Measurements from ENCODE around the gene ATL1.
"Not testable (repeated sequence)": the region's sequence is repeated elsewhere in the genome, so short reads cannot be mapped to it uniquely, and the experiment has no call there.

The ATL1 gene

GRCh38 chr14:50664579-50664978, 104.6 kb downstream of the ATL1 start:
- not testable (repeated sequence) for DNase-seq

DNA sequence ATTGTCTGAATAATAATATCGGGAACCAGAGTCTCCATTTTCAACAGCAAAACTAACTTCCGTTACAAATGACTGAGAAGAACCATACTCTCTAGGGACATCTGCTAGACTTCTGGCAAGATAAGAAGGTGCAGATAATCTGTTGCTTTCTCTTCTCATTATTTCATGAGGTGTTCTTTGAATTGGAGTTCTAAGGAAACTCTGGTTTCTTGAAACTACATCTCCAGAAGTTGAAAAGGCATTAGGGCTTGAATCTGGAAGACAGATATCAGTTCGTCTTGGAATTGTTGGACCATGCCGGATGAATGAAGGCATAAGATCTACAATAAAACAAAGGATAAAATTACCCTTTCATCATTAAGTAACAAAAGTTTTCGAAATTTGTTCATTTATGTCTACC, 105.4 kb downstream of the ATL1 start:
- DNase-seq: not testable (repeated sequence)

GRCh38 chr14:50666772-50667683, 107.1 kb downstream of the ATL1 start:
- DNase-seq: peak; percentile 55

DNA sequence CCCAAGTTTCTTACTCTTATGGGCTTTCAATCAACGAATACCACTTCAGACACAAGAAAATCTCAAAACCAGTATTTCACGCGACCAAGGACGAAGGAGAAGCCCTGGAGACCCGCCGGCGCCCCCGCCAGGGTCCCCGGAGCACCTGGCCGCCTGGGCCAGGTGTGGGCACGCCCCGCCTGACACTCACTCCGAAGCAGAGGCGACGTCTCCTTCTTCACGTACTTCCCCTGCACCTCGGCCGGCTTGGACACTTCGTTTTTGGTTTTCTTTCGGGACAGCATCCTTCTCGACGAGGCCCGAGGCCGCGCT, 107.7 kb downstream of the ATL1 start:
- DNase-seq: no peak

DNA sequence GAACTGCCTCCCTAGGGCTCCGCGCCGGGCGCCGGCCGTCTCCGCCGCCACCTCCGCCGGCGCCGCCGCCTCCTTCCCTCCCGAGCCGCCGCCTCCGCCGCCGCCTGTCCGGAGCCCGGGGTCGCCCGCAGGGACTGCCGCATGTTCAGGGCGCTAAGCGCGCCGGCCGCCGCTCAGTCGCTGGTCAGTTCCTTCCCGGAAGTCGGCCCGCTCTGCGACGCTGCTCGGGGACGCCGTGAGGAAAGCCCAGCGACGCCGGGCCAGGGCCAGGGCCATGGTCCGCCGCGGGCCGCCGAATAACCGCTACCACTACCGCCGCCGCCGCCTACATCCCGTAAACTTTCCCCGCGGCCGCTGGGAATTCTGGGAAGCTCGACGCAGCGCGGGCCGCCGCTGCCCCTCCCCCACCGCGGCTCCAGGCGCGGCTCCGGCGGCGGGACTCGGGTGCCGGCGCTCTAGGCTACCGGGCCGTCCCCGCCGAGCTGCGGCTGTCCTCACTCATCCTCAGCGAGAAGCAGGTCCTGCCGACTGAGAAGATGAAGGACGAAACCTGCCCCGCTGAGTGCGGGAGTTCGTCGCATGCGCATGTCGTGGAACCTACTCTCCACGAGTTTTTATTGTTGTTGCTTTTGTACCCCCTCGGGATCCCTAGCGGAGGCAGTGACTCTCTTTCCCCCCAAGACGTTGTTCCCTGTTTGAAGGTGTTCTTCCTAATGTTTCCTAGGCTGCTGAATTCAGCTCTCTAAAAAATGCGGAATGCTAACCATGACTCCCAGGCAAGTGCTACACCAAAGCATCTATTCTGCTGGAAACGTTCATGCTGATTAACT, 108.3 kb downstream of the ATL1 start, which contains the start of gene SAV1:
SAV1 (minus strand) TSS at position 311 of the 830 bp plus-strand sequence. CDS start 339 bp downstream, outside the sequence.
- peak; percentile 87 for DNase-seq

DNA sequence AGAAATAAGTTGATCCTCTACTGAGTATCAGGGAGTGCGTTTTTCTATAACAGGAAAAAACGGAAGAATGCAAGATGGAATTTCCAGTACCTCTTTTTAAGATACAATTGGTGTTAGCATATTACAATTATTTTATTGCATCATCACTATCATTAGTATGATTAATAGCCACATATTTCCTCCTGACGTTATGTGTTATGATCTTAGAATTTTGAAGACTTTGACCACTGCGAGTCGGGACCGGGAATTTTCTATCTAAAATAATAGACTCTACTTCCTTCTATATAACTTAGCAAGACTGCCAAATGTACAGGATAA, 108.8 kb downstream of the ATL1 start:
- no peak for DNase-seq

DNA sequence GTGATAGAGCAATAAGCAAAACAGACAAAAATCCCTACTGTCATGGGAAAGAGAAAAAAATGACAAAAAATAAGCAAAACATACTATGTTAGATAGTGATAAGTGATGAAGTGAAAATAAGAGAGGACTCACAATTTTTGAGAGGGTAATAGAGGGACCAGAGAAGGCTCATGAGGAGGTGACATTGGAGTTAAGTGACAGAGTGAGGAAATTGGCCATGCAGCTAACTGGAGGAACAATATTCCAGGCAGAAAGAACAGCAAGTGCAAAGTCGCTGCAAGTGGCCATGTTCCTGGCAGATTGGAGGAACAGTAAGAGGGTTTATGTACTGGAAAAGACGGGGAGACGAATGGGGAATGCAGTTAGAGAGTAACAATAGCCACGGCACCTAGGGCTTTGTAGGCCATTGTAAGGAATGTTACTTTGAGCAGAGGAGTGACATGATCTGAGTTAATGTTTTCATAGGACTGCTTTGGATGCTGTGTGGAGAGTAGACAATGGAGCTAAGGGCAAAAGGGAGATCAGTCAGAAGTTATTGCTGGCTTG, 109.6 kb downstream of the ATL1 start:
- DNase-seq: no peak

DNA sequence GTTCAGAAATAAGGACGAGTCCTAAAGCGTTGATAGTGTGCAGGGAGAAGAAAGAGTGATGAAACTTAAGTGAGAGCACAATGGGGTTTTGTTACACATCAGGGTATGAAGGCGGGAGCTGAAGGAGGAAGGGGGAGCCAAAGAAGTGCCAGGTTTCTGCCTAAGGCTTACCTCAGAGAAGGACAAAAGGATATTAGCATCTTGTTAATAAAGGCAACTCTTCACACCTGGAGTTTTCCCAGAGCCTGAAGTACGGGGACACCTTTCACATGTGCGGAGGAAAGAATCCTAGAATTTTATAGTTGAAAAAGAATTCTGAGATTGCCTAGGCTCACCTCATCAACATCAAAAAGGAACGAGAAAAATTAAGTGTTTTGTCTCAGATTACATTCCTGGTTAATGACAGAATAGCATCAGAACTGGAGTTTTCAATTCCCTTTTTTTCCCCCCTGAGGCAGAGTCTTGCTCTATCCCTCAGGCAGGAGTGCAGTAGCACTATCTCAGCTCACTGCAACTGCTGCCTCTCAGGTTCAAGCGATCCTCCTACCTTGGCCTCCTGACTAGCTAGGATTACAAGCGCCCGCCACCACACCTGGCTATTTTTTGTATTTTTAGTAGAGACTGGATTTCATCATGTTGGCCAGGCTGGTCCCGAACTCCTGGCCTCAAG, 110.4 kb downstream of the ATL1 start:
- DNase-seq: no peak

DNA sequence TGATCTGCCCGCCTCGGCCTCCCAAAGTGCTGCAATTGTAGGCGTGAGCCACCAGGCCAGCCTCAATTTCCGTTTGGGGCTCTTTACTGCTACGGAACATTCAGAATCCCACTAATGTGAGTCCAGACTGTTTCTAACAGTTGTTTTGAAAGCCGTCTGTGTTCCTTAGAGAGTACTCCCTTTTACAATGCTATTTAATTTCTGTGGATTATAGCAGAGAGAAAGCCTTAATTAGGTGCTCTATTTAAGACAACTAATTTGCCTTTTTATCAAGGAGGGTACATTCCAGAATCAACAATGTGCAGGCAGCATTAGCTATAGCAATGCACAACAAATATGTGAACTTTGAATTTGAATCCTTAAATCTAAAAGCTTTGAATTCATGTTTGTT, 110.9 kb downstream of the ATL1 start:
- no peak for DNase-seq

DNA sequence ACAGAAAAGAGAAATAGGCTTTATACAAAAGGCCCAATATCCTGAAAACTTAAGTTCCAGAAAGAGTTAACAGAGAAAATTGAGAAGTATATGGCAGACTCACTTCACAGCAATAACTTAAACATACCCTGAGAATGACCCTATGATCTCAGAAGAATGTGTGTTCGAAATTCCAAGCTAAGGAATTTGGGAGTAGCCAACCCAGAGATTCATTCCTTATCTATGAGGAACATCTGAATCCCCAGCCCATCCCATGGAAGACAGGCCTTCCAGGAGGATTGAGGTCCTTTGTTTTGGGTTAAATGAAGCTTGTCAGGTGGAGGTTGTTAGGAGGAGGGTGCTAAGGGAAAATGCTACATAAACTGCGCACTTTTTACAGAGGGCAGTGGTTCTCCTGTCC, 115.7 kb downstream of the ATL1 start:
- DNase-seq: no peak

DNA sequence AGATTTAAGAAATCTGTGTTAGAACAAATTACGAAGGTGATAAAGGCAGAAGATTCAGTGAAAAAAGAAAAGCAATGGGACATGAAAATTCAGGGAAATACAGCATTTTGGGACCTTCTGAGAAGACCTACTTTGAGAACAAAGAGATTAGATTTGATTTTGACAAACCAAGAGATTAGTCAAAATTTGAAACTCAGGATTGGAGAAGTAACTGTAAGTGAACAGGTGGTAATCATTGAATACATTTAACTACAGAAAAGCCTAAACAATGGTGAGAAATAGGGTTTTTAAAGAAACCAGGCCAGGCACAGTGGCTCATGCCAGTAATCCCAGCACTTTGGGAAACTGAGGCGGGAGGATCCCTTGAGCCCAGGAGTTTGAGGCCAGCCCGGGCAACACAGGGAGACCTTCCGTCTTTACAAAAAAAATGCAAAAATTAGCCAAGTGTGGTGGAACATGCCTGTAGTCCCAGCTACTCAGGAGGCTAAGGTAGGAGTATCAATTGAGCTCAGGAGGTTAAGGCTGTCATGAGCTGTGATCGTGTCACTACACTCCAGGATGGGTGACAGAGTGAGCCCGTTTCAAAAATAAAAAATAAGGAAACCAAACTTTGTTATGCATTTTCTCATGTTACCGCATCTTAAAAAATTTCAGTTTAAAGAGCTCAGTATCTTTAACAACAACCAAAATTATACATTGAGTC, 117.0 kb downstream of the ATL1 start:
- no peak for DNase-seq

DNA sequence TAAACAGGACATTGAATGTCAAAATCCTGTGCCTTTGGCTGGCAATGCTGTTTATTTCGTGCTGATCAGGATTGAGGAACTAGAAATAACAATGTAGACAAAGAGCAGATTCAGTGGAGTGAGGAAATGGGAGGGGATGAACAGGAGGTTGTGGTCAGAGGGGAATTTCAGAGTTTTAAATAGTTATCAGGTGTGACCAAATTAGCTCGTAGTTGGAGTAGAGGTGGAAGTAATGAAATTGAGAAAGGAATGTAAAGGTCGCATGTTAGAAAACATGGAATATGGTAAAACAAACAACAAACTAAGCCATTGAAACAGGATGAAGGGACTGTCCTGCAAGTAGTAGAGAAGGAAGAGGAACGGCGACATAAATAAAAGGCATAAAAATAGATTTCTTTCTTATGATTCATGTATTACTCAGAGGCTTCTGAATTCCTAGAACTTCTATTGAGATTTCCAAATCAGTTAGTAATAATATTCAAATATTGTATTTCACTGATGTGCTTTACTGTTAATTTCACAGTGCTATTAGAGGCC, 117.7 kb downstream of the ATL1 start:
- DNase-seq: no peak

DNA sequence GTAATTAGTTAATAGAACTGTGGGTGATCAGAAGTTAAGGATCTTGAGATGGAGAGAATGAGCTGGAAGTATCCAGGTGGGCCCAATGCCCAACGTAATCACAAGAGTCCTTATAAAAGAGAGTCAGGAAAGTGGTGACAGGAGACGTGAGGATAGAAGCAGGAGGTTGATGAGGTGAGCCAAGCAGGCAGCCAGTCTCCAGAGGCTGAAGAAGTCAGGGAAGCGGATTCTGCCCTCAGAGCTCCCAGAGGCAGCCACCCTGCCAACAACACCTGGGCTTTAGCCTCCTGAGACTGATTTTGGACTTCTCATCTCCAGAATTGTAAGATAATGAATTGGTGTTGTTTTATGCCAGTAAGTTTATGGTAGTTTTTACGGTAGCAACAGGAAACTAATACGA, 118.2 kb downstream of the ATL1 start:
- no peak for DNase-seq

- no peak for DNase-seq
Observed at GRCh38 chr14:50679674-50680073, 119.7 kb downstream of the ATL1 start.
